ENCODE data around the gene SLC9A3.

GRCh38 chr5:477871-478270, 46.4 kb downstream of the SLC9A3 start:
- TF ChIP-seq POLR2A (IDR thresholded peaks at IDR 0.05; ENCODE audit: low read depth, low read length) (no peak), TAF1 (IDR thresholded peaks at IDR 0.05; ENCODE audit: low read depth, low read length) (no peak), POLR2AphosphoS5 (IDR thresholded peaks at IDR 0.05; ENCODE audit: low read depth, low read length) (no peak), SPI1 (IDR thresholded peaks at IDR 0.05; ENCODE audit: low read depth, low read length) (no peak), POU2F2 (IDR thresholded peaks at IDR 0.05; ENCODE audit: low read depth, low read length) (no peak)
